NCI-H82 (cell line): ENCODE data around the gene DPEP2NB.
"Not testable (repeated sequence)": the region's sequence is repeated elsewhere in the genome, so short reads cannot be mapped to it uniquely, and the experiment has no call there.

Experiments used
- DNase-seq: peaks from one replicate; lab custom pipeline; 2025; lab: John Stamatoyannopoulos, UW

The DPEP2NB gene

DNA sequence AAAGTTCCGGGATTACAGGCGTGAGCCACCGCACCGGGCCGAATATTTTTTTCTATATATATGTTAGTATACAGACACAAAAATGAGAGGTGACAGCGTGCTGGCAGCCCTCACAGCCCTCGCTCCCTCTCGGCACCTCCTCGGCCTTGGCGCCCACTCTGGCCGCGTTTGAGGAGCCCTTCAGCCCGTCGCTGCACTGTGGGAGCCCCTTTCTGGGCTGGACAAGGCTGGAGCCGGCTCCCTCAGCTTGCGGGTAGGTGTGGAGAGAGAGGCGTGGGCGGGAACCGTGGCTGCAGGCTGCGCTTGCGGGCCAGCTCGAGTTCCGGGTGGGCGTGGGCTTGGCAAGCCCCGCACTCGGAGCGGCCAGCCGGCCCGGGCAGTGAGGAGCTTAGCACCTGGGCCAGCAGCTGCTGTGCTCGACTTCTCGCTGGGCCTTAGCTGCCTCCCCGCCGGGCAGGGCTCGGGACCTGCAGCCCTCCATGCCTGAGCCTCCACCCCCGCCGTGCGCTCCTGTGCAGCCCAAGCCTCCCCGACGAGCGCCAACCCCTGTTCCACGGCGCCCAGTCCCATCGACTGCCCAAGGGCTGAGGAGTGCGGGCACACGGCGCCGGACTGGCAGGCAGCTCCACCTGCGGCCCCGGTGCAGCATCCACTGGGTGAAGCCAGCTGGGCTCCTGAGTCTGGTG is 33.6 kb downstream of the DPEP2NB start:
- no peak for DNase-seq

DNA sequence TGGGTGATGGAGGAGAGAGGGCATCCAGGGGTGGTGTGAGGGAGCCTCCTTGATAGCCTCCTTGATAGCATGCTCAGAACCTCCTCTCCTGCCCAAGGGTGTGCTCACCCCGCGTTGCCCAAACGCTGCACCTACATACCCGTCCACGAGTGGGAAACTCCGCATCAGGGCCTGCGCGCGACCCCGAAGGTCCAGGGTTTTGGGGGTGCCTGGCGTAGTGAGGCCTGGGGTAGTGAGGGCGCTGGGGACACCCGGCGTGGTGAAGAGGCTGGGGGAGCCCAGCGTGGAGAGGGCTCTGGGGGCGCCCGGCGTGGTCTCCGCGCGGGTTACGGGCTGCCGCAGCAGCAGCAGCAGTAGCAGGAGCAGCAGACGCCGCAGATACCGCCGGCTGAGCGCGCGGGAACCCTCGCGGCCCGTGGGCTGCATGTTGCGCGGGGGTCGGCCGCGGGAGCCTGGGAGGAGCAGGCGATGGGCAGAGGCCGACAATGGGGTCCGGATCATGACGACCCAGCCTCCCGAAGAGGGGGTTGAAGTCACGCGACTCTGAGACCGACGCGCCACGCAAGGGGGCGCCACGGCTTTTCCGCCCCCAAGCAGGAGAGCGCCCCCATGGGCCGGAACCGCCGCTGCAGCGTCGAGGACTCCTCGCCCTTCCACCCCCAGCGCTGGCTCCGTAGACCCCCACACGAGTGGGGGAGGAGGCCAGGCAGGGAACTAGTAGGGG is 35.6 kb downstream of the DPEP2NB start, which contains the start of gene DPEP3:
Gene DPEP3 (minus strand): TSS at position 545 of the 724 bp plus-strand sequence. CDS start 119 bp downstream, at position 426.
- no peak for DNase-seq

DNA sequence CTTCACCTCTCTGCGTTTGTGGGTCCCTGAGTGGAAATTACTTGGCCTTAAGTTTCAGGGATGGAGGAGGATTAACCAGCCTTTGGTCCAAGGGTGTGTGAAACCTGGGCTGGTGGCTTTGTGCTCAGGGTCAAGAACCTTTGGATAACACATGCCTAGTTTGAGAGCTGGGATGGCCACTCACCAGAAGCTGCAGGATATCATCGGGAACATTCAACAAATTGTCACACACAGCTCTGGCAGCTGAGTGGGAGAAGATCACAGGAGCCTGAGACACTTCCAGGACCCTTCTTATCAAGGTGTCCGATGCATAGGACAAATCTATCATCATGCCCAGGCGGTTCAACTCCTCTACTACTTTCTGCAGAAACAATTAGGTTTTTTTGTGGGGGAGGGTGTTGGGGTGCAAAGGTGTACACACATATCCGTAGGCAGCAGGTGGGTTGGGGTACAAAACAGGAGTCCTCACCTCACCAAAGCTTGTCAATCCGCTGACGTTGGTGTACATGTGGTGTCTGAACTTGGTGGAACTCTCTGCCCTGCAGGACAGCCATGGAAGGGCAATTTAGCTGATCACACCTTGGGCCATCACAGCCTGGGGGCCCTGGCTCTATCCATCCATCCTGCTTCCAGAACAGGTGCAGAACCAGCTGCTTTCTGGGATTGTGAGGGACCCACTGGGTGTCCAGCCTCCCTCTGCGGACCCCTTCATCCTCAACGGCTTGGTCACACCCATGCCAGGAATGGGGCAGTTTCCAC is 38.1 kb downstream of the DPEP2NB start:
- no peak for DNase-seq

DNA sequence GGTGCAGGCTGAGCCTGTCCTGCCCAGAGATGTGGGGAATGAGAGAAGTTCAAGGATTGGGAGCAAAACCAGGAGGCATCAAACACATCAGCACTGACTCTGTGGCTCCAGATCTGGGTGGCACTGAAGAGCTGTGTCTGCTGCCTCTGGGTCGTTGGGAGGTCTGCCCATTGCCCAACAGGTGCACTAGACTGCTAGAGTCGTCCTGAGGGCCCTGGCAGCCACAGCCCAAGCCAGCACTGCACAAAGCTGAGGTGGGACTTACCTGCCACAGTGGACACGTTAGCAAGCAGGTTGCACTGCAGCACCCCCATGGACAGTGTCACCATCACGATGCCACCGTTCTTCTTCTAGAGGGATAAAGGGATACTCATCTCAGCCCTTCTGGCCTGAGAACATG is 38.7 kb downstream of the DPEP2NB start:
- DNase-seq, result no peak

DNA sequence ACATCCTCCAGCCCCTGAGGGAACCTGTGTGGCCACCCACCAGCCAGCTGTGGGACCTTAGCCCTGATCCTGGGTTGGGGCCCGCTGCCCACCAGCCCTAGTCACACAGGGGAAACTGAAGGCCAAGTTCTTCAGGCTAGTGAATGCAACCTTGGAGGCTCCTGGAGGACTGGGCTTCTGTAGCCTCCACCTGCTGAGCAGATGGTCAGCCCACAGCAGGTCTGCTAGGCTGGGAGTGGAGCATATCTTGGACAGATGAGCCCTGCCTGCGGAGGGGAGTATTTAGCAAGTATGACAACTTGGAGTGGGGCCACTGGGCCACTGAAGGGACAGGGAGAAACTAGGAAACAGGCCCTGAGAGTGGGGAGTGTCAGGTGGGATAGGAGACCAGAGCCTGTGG is 39.5 kb downstream of the DPEP2NB start:
- no peak for DNase-seq

DNA sequence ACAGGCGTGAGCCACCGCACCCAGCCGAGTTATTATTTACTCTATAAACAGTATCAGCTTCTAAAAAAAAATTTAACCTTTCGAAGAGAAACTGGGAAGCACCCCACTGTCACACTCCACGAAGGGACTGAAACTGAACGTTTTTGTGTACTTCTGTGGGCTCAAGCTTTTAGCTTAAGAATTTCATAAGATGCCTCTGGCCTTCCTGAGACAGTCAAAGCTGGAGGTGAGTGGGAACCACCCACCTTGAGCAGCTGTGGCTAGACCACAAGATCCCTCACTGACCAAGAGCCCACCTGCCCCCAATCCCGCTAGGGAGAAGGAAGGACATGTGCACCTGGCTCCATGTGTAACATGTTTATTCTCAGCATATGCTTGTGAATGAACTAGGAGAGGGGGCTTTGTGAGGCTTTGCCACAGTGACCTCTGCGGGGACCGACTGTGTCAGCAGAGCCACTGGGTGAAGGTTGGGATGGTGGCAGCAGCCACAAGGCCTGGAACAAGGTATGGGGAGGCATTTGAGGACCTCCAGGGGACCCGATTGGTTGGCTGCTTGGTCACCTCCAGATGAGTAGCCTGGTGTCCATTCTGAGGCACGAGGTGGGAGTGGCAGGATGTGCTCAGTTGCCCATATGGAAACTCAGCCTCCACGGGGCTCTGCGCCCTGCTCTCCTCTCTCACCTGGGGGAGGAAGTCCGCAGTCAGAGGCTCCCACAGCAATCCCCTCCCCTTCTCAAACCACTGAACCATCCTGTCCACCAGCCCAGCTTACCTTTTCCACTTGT is 40.2 kb downstream of the DPEP2NB start:
- DNase-seq, result no peak

DNA sequence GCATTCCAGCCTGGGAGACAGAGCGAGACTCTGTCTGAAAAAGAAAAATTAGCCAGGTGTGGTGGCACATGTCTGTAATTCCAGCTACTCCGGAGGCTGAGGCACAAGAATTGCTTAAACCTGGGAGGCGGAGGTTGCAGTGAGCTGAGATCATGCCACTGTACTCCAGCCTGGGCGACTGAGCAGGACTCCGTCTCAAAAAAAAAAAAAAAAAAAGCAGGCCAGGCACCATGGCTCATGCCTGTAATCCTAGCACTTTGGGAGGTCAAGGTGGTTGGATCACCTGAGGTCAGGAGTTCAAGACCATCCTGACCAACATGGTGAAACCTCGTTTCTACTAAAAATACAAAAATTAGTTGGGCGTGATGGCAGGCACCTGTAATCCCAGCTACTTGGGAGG is 43.4 kb downstream of the DPEP2NB start:
- not testable (repeated sequence) for DNase-seq

DNA sequence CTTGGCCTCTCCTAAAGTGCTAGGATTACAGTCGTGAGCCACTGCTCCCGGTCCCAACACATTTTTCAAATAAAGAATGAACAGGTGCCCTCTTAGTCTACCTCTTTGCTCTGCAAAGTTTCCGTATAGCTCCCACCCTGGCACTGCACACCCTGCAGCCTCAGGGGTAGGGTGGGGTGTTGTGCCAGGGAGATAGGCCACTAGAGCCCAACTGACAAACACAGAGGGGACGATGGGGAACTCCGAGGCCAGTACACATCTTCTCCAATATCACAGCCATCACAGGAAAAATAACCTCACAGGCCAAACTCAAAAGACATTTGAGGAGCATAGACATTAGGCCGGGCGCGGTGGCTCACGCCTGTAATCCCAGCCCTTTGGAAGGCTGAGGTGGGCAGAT is 44.6 kb downstream of the DPEP2NB start:
- DNase-seq, result no peak

DNA sequence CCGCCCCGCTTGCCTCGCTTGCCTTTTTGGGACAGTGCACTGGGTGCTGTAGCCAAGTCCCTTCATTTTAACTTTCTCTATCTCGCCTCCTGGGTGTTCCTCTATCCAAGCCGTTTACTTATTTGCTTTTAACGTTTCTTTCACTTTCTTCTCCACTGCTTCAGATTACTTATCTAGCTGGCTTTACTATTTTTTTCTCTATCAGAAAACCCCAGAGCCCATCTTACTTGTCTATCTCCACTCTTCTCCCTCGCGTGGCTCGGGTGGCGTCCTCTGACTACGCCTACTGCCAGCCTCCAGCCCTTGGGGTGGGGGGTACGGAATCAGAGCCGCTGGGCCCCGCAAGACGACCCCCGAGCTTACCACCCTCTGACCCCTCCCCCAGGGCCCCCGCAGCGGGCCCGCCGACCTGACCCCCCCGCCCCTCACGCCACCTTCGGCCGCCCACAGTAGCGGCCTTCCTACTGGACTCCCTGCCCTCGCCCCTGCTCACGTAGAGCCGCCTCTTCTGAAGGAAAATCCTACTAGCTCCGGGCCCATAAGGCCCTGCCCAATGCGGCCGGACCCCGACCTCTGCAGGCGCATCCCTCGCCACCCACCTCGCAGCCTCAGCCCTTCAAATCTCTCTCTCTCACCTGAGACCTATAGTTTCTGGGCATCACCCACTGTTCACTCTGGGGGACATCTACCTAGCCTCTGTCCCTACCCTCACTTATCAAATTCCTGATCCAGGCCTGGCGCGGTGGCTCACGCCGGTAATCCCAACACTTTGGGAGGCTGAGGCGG is 46.3 kb downstream of the DPEP2NB start:
- no peak for DNase-seq

DNA sequence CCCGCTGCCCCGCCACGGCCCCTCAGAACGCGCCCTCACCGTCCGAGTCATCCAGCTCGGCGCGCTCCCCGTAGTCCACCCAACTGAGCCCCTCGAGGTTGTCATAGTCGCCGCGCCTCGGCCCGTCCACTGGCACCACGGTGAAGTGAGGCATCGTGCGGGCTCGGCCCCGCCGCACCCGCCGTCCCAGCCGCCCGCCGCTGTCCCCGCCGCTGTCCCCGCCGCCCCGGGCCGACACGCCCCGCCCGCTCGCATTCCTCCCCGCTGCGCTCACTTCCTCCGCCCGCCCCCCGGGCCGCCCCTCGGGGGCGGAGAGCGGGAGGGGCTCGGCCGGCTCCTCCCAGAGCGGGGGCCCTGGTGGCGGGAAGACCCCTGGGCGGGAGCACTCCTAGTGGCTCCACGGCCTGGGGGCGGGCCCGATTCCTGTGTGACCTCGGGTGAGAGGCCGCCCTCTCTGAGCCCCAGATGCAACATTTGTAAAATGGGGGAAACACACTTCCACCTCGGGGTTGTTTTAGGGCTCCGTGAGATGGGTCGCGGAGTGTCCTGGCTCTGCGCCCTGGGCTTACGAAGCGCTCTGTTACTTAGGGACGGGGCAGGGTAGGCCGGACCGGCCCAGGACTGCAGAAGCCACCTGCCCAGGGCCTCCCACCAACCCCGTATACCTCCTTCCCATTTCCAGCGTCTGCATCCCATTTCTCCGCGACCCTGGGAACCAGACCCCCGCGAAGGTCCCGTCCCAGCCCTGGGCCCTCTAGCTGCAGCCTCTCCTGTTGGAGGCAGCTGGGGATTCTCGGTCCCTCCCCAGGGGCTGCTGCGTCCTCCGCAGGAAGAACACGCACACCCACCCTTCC is 47.1 kb downstream of the DPEP2NB start, which contains the start of gene SLC12A4:
Gene SLC12A4 (minus strand): TSS at position 238 of the 854 bp plus-strand sequence. CDS start 84 bp downstream, at position 154.
- peak; percentile 85 for DNase-seq

DNA sequence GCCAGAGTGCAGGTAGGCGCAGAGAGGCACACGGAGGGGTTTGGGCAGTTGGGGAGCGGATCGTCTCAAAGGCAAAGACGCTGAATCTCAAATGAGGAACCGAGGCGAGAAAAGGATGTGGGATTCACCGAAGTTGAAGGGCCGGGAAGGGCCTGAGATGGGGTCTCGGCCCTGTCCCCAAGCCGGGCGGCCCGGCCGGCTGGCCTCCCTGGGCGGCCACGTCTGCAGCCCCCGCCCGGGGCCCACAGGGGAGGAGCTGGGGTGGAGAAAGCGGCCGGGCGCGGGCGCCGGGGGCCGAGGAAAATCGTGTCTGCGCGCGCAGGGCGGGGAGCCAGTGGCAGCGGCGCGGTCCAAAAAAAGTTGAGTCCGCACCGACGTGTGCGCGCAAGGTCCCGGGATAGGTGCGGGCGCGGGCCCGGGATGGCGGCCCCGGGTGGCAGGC is 47.7 kb downstream of the DPEP2NB start:
- peak; percentile 21 for DNase-seq

DNA sequence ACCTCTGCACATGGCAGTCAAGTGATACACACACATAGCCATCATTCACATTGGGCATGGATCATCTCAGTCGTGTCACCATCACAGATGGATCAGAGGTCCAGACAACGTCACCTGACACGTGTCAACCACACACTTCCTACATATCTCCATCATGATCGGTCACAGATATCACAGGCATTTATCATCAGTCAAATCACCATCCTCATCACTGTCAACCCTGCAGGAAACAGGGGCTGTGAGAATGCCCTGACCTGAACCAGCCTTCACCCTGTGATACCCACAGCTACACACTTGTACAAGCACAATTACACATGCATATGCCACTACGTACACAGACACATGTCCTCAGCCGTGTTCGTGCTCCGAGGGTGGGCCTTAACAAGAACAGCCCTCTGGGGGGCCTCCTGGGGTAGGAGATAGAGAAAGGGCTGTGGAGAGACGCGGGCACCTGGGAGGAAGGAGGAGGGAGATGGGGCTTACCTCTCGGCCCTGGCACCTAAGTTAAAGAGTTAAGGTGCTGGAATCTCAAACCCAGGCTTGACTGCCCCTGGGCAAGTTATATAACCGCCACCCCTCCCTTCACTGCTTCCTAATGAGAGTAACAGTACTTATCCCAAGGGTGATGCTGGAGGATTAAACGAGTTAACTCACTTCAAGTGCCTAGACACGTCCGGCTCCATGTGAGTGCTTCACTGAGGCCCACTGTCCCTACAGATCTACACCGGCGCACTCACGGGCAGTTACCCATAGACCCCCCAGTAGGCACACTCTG is 48.3 kb downstream of the DPEP2NB start:
- DNase-seq, result peak; percentile 69

DNA sequence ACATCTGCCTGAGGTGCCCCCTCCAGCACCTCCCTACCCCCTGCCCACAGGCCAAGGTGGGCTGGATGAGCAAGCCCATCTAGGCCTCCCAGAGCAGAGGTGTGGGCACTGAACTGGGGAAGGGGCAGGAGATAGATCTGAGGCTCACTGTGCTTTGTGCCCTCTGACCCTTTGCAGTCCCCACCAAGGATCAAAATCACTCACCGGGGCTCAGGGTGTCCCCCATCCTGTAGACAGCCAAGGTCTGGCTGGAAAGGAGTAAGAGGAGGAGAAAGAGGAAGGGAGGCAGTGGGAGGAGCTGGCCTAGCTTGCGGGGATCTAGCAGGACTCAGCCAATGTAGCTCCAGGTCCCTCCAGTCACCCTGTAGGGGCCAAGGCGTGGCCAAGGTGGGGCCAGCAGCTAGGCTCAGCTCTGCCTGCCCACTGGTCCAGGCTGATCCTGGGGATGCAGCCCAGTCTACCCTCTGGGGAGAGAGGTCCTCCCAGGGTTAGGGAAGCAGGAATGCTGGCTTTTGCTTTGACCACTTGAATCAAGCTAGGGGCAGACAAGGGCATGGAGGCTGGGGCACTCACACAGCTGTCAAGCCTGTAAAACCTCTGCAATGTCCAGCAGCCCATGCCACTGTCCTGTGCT is 49.0 kb downstream of the DPEP2NB start:
- DNase-seq, result no peak

DNA sequence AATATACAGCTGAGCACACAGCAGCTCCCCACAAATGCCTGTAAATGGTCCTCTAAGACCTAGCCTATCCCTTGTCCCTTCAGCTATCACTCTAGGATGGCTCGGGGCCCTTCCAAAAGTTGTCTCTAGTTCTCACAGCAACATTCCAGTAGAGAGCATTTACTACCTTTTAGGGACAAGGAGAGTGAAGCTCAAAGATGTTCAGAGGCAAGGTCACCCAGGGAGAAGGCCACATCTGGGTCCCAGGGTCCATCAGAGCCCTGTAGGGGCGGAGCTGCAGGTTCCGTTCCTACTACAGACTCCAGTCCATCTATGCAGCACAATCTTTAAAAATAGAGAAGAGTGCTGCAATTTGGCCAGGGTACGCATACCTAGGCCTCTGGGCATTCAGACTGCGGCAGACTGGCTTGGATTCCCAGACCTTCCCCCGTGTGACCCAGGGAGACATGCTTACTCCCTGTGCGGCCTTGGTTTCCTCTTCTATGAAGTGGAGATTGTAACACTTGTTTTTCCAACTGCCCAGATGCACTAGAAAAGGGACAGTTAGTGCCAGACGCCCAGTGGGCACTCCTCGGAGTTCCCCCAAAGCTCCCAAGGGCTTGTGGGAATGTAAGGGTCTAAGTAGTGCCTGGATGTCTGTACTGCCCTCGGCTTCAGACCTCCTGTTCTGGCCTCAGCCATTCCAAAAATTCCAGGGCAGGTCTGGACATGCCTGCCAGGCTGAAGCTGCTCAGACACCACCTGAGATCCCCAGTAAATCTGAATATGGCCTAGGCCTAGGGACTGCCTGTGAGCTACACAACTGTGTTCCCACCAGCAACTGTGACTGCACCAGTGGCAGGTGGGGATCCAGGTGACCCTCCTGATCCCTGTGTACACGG is 49.8 kb downstream of the DPEP2NB start:
- no peak for DNase-seq

DNA sequence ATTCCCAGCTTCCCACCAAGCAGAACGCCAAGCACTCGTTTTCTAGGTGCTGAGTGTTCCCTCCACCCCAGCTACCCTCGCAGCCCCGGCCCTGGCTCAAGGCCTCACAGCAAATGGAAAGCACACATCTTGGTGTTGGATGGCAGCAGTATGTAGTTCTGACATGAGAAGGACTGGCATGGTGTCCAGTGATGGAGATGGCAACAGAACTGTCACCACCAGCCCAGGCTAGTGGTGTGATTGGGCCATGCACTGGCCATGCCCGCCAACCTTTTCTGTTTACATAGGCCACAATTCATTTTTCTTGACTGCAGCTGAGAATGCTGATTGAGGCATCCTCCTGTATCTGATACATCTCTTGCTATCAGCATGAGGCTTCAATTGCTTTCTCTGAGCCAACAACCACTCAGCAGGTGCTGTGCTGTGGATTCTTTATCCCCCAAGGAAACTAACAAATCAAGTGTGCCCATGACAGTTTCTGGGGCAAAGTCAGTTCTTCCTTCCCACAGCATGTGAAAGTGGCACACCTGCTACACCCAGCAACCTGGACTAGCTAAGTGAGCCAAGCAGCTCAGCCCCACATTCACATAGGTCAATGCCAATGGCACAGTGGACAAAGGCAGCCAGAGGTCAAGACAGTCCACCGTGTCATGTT is 51.1 kb downstream of the DPEP2NB start:
- no peak for DNase-seq

DNA sequence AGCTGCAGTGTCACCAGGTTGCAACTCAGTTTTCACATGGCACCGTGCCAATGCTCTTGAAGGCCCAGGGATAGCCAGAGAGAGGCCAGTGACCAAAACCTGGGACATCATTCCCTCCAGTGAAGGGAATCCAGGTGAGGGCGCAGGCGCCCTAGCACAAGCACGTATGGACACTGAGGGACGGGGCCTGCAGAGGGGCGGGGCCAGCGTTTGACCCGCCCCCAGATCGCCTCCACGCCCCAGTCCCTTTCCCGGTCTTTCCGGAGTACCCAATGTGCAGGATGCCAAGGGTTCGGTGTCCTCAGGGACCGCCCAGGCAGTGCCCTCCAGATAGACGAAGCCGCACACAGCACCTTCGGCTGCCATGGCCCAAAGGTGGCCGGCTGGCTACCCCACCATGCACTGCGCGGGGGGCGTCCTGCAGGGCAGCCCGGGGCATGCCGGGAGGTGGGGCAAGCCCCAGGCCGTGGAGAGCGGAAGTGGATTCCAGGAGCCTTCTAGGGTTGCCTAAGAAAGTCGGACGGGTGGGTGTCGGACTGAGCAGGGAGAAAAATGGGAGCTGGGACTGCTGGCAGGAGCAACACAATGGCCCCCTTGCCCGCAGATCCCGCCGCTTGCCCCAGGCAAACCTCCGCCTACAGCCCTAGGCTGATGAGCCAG is 51.9 kb downstream of the DPEP2NB start:
- no peak for DNase-seq
